ENCODE results near the gene FAM124A. TPM values are rescaled to one million over a fixed set of nuclear protein-coding genes. Genes with fewer than 3 reads are reported as not detected.

Gene FAM124A
- total RNA-seq, 1 experiment from 2014 or later: 0.12 TPM

GRCh38 chr13:51213173-51213728, 8.9 kb upstream of the FAM124A start:
- H3K27me3 Mint-ChIP-seq (ENCODE audit: insufficient read depth, unreplicated experiment): peaks cover 95% of the 10 kb centered on the region
- no peaks in the 10 kb centered on the region for H3K36me3 Mint-ChIP-seq (ENCODE audit: insufficient read depth, unreplicated experiment)
- H3K4me1 Mint-ChIP-seq (ENCODE audit: insufficient read depth, unreplicated experiment): no peaks in the 10 kb centered on the region
- intact Hi-C loops (cut with micrococcal nuclease): no loop called here
- no peak for DNase-seq (ENCODE audit: unreplicated experiment)
- no peak for TF ChIP-seq CTCF (IDR thresholded peaks at IDR 0.05; ENCODE audit: unreplicated experiment)
- POLR2A ChIA-PET: no interaction called here
- H3K27ac Mint-ChIP-seq (ENCODE audit: low read depth, unreplicated experiment): no peak overlapping the region
- H3K9me3 Mint-ChIP-seq (ENCODE audit: unreplicated experiment): no peaks in the 10 kb centered on the region
- no TSS peak for BruUV-seq (replicated peaks)
- H3K4me3 Mint-ChIP-seq (ENCODE audit: unreplicated experiment): no peak overlapping the region
- CTCF ChIA-PET: interaction anchor here (1.0 kb wide), 1 partner anchor 10 kb away, joined by 4 read pairs; no protein-coding TSS in a partner anchor

- intact Hi-C loops (cut with micrococcal nuclease): no loop called here
- TF ChIP-seq CTCF (IDR thresholded peaks at IDR 0.05; ENCODE audit: unreplicated experiment): no peak
- no TSS peak for BruUV-seq (replicated peaks)
- no peaks in the 10 kb centered on the region for H3K36me3 Mint-ChIP-seq (ENCODE audit: insufficient read depth, unreplicated experiment)
- H3K4me1 Mint-ChIP-seq (ENCODE audit: insufficient read depth, unreplicated experiment): no peaks in the 10 kb centered on the region
- no peaks in the 10 kb centered on the region for H3K9me3 Mint-ChIP-seq (ENCODE audit: unreplicated experiment)
- POLR2A ChIA-PET: no interaction called here
- H3K4me3 Mint-ChIP-seq (ENCODE audit: unreplicated experiment): no peak overlapping the region
- H3K27me3 Mint-ChIP-seq (ENCODE audit: insufficient read depth, unreplicated experiment): peaks cover 41% of the 10 kb centered on the region
- H3K27ac Mint-ChIP-seq (ENCODE audit: low read depth, unreplicated experiment): no peak overlapping the region
- CTCF ChIA-PET: interaction anchor here (0.5 to 0.9 kb wide), 3 partner anchors 64 to 1054 kb away, joined by 3 read pairs; no protein-coding TSS in a partner anchor
- DNase-seq (ENCODE audit: unreplicated experiment): no peak
Observed at GRCh38 chr13:51218626-51219025, 3.6 kb upstream of the FAM124A start.

GRCh38 chr13:51220706-51221105, 1.5 kb upstream of the FAM124A start:
- TF ChIP-seq CTCF (IDR thresholded peaks at IDR 0.05; ENCODE audit: unreplicated experiment): no peak
- intact Hi-C loops (cut with micrococcal nuclease): no loop called here
- ChIA-PET CTCF (interaction anchor here (0.6 to 2.2 kb wide), 4 partner anchors 14 to 65 kb away, joined by 3 to 11 read pairs (median 4); no protein-coding TSS in a partner anchor), POLR2A (no interaction called here)
- Mint-ChIP-seq H3K9me3 (ENCODE audit: unreplicated experiment) (no peaks in the 10 kb centered on the region), H3K4me1 (ENCODE audit: insufficient read depth, unreplicated experiment) (peaks cover 6% of the 10 kb centered on the region), H3K27ac (ENCODE audit: low read depth, unreplicated experiment) (no peak overlapping the region), H3K27me3 (ENCODE audit: insufficient read depth, unreplicated experiment) (peaks cover 31% of the 10 kb centered on the region), H3K4me3 (ENCODE audit: unreplicated experiment) (no peak overlapping the region), H3K36me3 (ENCODE audit: insufficient read depth, unreplicated experiment) (no peaks in the 10 kb centered on the region)
- DNase-seq (ENCODE audit: unreplicated experiment): no peak
- no TSS peak for BruUV-seq (replicated peaks)

GRCh38 chr13:51221108-51221507, 1.1 kb upstream of the FAM124A start:
- intact Hi-C loops (cut with micrococcal nuclease): no loop called here
- ChIA-PET CTCF (interaction anchor here (0.5 to 2.2 kb wide), 5 partner anchors 13 to 561 kb away, joined by 3 to 11 read pairs (median 3); no protein-coding TSS in a partner anchor), POLR2A (no interaction called here)
- BruUV-seq (replicated peaks): no TSS peak
- Mint-ChIP-seq H3K9me3 (ENCODE audit: unreplicated experiment) (no peaks in the 10 kb centered on the region), H3K27ac (ENCODE audit: low read depth, unreplicated experiment) (no peak overlapping the region), H3K4me3 (ENCODE audit: unreplicated experiment) (no peak overlapping the region), H3K27me3 (ENCODE audit: insufficient read depth, unreplicated experiment) (peaks cover 30% of the 10 kb centered on the region), H3K36me3 (ENCODE audit: insufficient read depth, unreplicated experiment) (no peaks in the 10 kb centered on the region), H3K4me1 (ENCODE audit: insufficient read depth, unreplicated experiment) (peaks cover 6% of the 10 kb centered on the region)
- TF ChIP-seq CTCF (IDR thresholded peaks at IDR 0.05; ENCODE audit: unreplicated experiment): no peak
- DNase-seq (ENCODE audit: unreplicated experiment): no peak
